ENCODE results near the gene CDHR5.

CDHR5 gene

GRCh38 chr11:597166-597725, 27.5 kb downstream of the CDHR5 start:
- Histone ChIP-seq H3K4me3 (ENCODE audit: insufficient read depth, low read depth, low read length) (no peak overlapping the region), H3K27ac (ENCODE audit: insufficient read depth, low read depth, low read length, poor library complexity, severe bottlenecking) (no peak overlapping the region), H3K9me3 (ENCODE audit: control insufficient read depth, low read length) (no peaks in the 10 kb centered on the region), H3K36me3 (ENCODE audit: control insufficient read depth, insufficient read depth, low read length) (peaks cover 73% of the 10 kb centered on the region), H3K4me1 (ENCODE audit: control insufficient read depth, insufficient read depth, low read length) (no peaks in the 10 kb centered on the region), H3K27me3 (ENCODE audit: control insufficient read depth, insufficient read depth, low read length, poor library complexity, severe bottlenecking) (no peaks in the 10 kb centered on the region)
- 93 to 95% methylated on average over 29 of the region's 29 CpGs for WGBS, 2 experiments

GRCh38 chr11:596374-596773, 28.4 kb downstream of the CDHR5 start:
- no peak overlapping the region for H3K4me3 ChIP-seq (ENCODE audit: insufficient read depth, low read depth, low read length)
- H3K27me3 ChIP-seq (ENCODE audit: control insufficient read depth, insufficient read depth, low read length, poor library complexity, severe bottlenecking): no peaks in the 10 kb centered on the region
- H3K36me3 ChIP-seq (ENCODE audit: control insufficient read depth, insufficient read depth, low read length): peaks cover 72% of the 10 kb centered on the region
- WGBS, 2 experiments: 96 to 97% methylated on average over 10 of the region's 10 CpGs
- no peaks in the 10 kb centered on the region for H3K9me3 ChIP-seq (ENCODE audit: control insufficient read depth, low read length)
- no peak overlapping the region for H3K27ac ChIP-seq (ENCODE audit: insufficient read depth, low read depth, low read length, poor library complexity, severe bottlenecking)
- no peaks in the 10 kb centered on the region for H3K4me1 ChIP-seq (ENCODE audit: control insufficient read depth, insufficient read depth, low read length)

GRCh38 chr11:595400-595799, 29.4 kb downstream of the CDHR5 start:
- Histone ChIP-seq H3K9me3 (ENCODE audit: control insufficient read depth, low read length) (no peaks in the 10 kb centered on the region), H3K27me3 (ENCODE audit: control insufficient read depth, insufficient read depth, low read length, poor library complexity, severe bottlenecking) (no peaks in the 10 kb centered on the region), H3K4me3 (ENCODE audit: insufficient read depth, low read depth, low read length) (no peak overlapping the region), H3K36me3 (ENCODE audit: control insufficient read depth, insufficient read depth, low read length) (peaks cover 72% of the 10 kb centered on the region), H3K4me1 (ENCODE audit: control insufficient read depth, insufficient read depth, low read length) (no peaks in the 10 kb centered on the region), H3K27ac (ENCODE audit: insufficient read depth, low read depth, low read length, poor library complexity, severe bottlenecking) (no peak overlapping the region)
- 96 to 97% methylated on average over 10 of the region's 10 CpGs for WGBS, 2 experiments

- Histone ChIP-seq H3K4me1 (ENCODE audit: control insufficient read depth, insufficient read depth, low read length) (no peaks in the 10 kb centered on the region), H3K36me3 (ENCODE audit: control insufficient read depth, insufficient read depth, low read length) (peaks cover 71% of the 10 kb centered on the region), H3K27ac (ENCODE audit: insufficient read depth, low read depth, low read length, poor library complexity, severe bottlenecking) (no peak overlapping the region), H3K9me3 (ENCODE audit: control insufficient read depth, low read length) (no peaks in the 10 kb centered on the region), H3K27me3 (ENCODE audit: control insufficient read depth, insufficient read depth, low read length, poor library complexity, severe bottlenecking) (no peaks in the 10 kb centered on the region), H3K4me3 (ENCODE audit: insufficient read depth, low read depth, low read length) (no peak overlapping the region)
- WGBS, 2 experiments: 95 to 96% methylated on average over 21 of the region's 21 CpGs
These were observed 31.4 kb downstream of the CDHR5 start for GRCh38 chr11:593347-593746.

- Histone ChIP-seq H3K4me3 (ENCODE audit: insufficient read depth, low read depth, low read length) (no peak overlapping the region), H3K4me1 (ENCODE audit: control insufficient read depth, insufficient read depth, low read length) (no peaks in the 10 kb centered on the region), H3K27ac (ENCODE audit: insufficient read depth, low read depth, low read length, poor library complexity, severe bottlenecking) (no peak overlapping the region), H3K27me3 (ENCODE audit: control insufficient read depth, insufficient read depth, low read length, poor library complexity, severe bottlenecking) (no peaks in the 10 kb centered on the region), H3K36me3 (ENCODE audit: control insufficient read depth, insufficient read depth, low read length) (peaks cover 66% of the 10 kb centered on the region), H3K9me3 (ENCODE audit: control insufficient read depth, low read length) (no peaks in the 10 kb centered on the region)
- WGBS, 2 experiments: 95 to 97% methylated on average over 10 of the region's 10 CpGs
These were observed 31.8 kb downstream of the CDHR5 start for GRCh38 chr11:592918-593317.

- Histone ChIP-seq H3K36me3 (ENCODE audit: control insufficient read depth, insufficient read depth, low read length) (peaks cover 67% of the 10 kb centered on the region), H3K4me1 (ENCODE audit: control insufficient read depth, insufficient read depth, low read length) (no peaks in the 10 kb centered on the region), H3K9me3 (ENCODE audit: control insufficient read depth, low read length) (no peaks in the 10 kb centered on the region), H3K27me3 (ENCODE audit: control insufficient read depth, insufficient read depth, low read length, poor library complexity, severe bottlenecking) (no peaks in the 10 kb centered on the region), H3K27ac (ENCODE audit: insufficient read depth, low read depth, low read length, poor library complexity, severe bottlenecking) (no peak overlapping the region), H3K4me3 (ENCODE audit: insufficient read depth, low read depth, low read length) (no peak overlapping the region)
- 97% methylated on average over 22 of the region's 22 CpGs for WGBS, 2 experiments
These were observed 32.3 kb downstream of the CDHR5 start for GRCh38 chr11:592501-592900.

GRCh38 chr11:590997-591396, 33.8 kb downstream of the CDHR5 start:
- peaks cover 75% of the 10 kb centered on the region for H3K36me3 ChIP-seq (ENCODE audit: control insufficient read depth, insufficient read depth, low read length)
- no peaks in the 10 kb centered on the region for H3K4me1 ChIP-seq (ENCODE audit: control insufficient read depth, insufficient read depth, low read length)
- H3K27ac ChIP-seq (ENCODE audit: insufficient read depth, low read depth, low read length, poor library complexity, severe bottlenecking): no peak overlapping the region
- H3K27me3 ChIP-seq (ENCODE audit: control insufficient read depth, insufficient read depth, low read length, poor library complexity, severe bottlenecking): no peaks in the 10 kb centered on the region
- H3K4me3 ChIP-seq (ENCODE audit: insufficient read depth, low read depth, low read length): no peak overlapping the region
- H3K9me3 ChIP-seq (ENCODE audit: control insufficient read depth, low read length): no peaks in the 10 kb centered on the region
- WGBS, 2 experiments: 89 to 90% methylated on average over 11 of the region's 11 CpGs

GRCh38 chr11:589798-590197, 35.0 kb downstream of the CDHR5 start:
- no peak overlapping the region for H3K4me3 ChIP-seq (ENCODE audit: insufficient read depth, low read depth, low read length)
- H3K36me3 ChIP-seq (ENCODE audit: control insufficient read depth, insufficient read depth, low read length): peaks cover 64% of the 10 kb centered on the region
- no peak overlapping the region for H3K27ac ChIP-seq (ENCODE audit: insufficient read depth, low read depth, low read length, poor library complexity, severe bottlenecking)
- H3K4me1 ChIP-seq (ENCODE audit: control insufficient read depth, insufficient read depth, low read length): no peaks in the 10 kb centered on the region
- WGBS, 2 experiments: 96% methylated on average over 26 of the region's 26 CpGs
- H3K9me3 ChIP-seq (ENCODE audit: control insufficient read depth, low read length): no peaks in the 10 kb centered on the region
- no peaks in the 10 kb centered on the region for H3K27me3 ChIP-seq (ENCODE audit: control insufficient read depth, insufficient read depth, low read length, poor library complexity, severe bottlenecking)

- 92 to 95% methylated on average over 6 of the region's 6 CpGs for WGBS, 2 experiments
- H3K27me3 ChIP-seq (ENCODE audit: control insufficient read depth, insufficient read depth, low read length, poor library complexity, severe bottlenecking): no peaks in the 10 kb centered on the region
- H3K4me1 ChIP-seq (ENCODE audit: control insufficient read depth, insufficient read depth, low read length): no peaks in the 10 kb centered on the region
- no peaks in the 10 kb centered on the region for H3K9me3 ChIP-seq (ENCODE audit: control insufficient read depth, low read length)
- no peak overlapping the region for H3K4me3 ChIP-seq (ENCODE audit: insufficient read depth, low read depth, low read length)
- no peak overlapping the region for H3K27ac ChIP-seq (ENCODE audit: insufficient read depth, low read depth, low read length, poor library complexity, severe bottlenecking)
- H3K36me3 ChIP-seq (ENCODE audit: control insufficient read depth, insufficient read depth, low read length): peaks cover 55% of the 10 kb centered on the region
These were observed 36.8 kb downstream of the CDHR5 start for GRCh38 chr11:587978-588380.

- Histone ChIP-seq H3K4me1 (ENCODE audit: control insufficient read depth, insufficient read depth, low read length) (no peaks in the 10 kb centered on the region), H3K4me3 (ENCODE audit: insufficient read depth, low read depth, low read length) (no peak overlapping the region), H3K9me3 (ENCODE audit: control insufficient read depth, low read length) (no peaks in the 10 kb centered on the region), H3K27me3 (ENCODE audit: control insufficient read depth, insufficient read depth, low read length, poor library complexity, severe bottlenecking) (no peaks in the 10 kb centered on the region), H3K27ac (ENCODE audit: insufficient read depth, low read depth, low read length, poor library complexity, severe bottlenecking) (no peak overlapping the region), H3K36me3 (ENCODE audit: control insufficient read depth, insufficient read depth, low read length) (peaks cover 52% of the 10 kb centered on the region)
- 96 to 97% methylated on average over 8 of the region's 8 CpGs for WGBS, 2 experiments
These were observed 37.2 kb downstream of the CDHR5 start for GRCh38 chr11:587546-587945.
